Upper lobe of right lung (tissue), 1 donor: ENCODE data around the gene HEG1. TPM values are rescaled to one million over a fixed set of nuclear protein-coding genes. Genes with fewer than 3 reads are reported as not detected.

Experiments used
- ATAC-seq: fragments of 200-7000 bp; cut with Tn5 transposase; one replicate; pipeline ENCODE4 v1.9.1; 2020; ENCODE audit warnings: mild to moderate bottlenecking, moderate library complexity
- DNase-seq: peaks from one replicate; pipeline ENCODE4 v3.0.0-alpha.2; 2020
- H3K27ac ChIP-seq: fragments of 200-600 bp; one replicate; pipeline ENCODE4 v1.8.0; 2022
- H3K27me3 ChIP-seq: fragments of 200-600 bp; one replicate; pipeline ENCODE4 v1.8.0; 2022; ENCODE audit warnings: mild to moderate bottlenecking
- H3K36me3 ChIP-seq: fragments of 200-600 bp; one replicate; pipeline ENCODE4 v1.8.0; 2022
- H3K4me1 ChIP-seq: fragments of 200-600 bp; one replicate; pipeline ENCODE4 v1.8.0; 2022
- H3K4me3 ChIP-seq: fragments of 200-600 bp; one replicate; pipeline ENCODE4 v1.8.0; 2022; ENCODE audit warnings: mild to moderate bottlenecking
- H3K9me3 ChIP-seq: fragments of 200-600 bp; one replicate; pipeline ENCODE4 v1.8.0; 2022
- intact Hi-C: fragments of 100-400 bp; cut with DNase I; formaldehyde crosslinking; loops from one replicate; pipeline ENCODE4 v1.11.0; 2022
- long read RNA-seq: library from polyadenylated mRNA; unstranded; transcript quantifications from one replicate; pipeline ENCODE4 v2.0.0, GENCODE V29; 2021
- total RNA-seq: library from RNA; stranded (reverse); fragmentation: NEBNext Ultra II Directional; extraction: Animal tissue kit (Norgen Biotek cat#: 25700); gene quantifications from one replicate; pipeline ENCODE4 v1.2.1, GENCODE V29; 2021
- TF ChIP-seq, protein P1 (sequence below): fragments of 200-600 bp; IDR thresholded peaks from one replicate; pipeline ENCODE4 v1.8.0; 2022; ENCODE audit warnings: antibody characterized with exemption
- donor health status: DM: no; HTN: yes; CAD: no; lungs with severe emphysema.

The HEG1 gene, protein sequence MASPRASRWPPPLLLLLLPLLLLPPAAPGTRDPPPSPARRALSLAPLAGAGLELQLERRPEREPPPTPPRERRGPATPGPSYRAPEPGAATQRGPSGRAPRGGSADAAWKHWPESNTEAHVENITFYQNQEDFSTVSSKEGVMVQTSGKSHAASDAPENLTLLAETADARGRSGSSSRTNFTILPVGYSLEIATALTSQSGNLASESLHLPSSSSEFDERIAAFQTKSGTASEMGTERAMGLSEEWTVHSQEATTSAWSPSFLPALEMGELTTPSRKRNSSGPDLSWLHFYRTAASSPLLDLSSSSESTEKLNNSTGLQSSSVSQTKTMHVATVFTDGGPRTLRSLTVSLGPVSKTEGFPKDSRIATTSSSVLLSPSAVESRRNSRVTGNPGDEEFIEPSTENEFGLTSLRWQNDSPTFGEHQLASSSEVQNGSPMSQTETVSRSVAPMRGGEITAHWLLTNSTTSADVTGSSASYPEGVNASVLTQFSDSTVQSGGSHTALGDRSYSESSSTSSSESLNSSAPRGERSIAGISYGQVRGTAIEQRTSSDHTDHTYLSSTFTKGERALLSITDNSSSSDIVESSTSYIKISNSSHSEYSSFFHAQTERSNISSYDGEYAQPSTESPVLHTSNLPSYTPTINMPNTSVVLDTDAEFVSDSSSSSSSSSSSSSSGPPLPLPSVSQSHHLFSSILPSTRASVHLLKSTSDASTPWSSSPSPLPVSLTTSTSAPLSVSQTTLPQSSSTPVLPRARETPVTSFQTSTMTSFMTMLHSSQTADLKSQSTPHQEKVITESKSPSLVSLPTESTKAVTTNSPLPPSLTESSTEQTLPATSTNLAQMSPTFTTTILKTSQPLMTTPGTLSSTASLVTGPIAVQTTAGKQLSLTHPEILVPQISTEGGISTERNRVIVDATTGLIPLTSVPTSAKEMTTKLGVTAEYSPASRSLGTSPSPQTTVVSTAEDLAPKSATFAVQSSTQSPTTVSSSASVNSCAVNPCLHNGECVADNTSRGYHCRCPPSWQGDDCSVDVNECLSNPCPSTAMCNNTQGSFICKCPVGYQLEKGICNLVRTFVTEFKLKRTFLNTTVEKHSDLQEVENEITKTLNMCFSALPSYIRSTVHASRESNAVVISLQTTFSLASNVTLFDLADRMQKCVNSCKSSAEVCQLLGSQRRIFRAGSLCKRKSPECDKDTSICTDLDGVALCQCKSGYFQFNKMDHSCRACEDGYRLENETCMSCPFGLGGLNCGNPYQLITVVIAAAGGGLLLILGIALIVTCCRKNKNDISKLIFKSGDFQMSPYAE (N-terminal part only)
- total RNA-seq: 234 TPM
- long read RNA-seq, full-length matches to known transcripts: 2 of 147 reads
- long read RNA-seq, partial matches to known transcripts: 57 of 147 reads
- long read RNA-seq, other reads (novel, unspliced or antisense): 88 of 147 reads

DNA sequence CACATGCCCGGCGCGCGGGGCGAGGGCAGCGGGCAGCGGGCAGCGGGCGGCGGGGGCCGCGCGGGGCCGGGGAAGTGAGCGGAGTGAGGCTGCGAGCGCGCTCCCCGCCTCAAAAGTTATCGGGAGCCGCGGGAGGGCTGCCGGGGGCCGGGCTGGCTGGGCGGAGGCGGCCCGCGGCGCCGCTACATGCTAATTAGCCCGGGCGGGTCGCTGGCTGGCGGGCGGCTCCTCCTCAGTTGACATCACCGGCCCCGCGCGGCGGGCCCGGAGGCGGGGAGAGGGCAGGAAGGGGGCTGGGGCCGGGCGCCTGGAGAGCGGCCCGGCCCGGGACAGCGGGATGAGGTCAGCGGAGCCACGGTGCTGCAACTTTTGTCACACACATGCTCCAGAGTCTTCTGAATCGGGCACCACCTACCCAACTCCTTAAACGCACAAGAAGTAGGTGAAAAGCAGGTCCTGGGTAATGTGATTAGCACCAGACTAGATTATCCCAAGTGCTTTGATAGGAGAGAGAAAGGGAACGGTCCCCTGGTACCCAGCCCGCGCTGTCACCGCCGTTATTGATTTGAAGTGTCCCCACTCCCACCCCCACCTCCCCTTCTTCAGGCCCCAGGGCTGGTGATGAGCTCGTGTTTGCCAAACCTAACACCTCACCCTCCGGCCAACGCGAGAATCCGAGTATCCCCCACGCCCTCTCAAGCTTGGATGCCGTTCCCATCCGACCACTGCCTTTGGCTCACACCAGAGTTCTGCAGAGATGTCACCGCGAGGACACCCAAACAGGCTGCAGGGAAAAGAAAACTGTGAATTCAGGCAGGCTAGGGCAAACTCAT is at the start of gene HEG1:
TSS of gene HEG1 (minus strand) at position 85 of the 833 bp plus-strand sequence. CDS start 107 bp downstream, outside the sequence.
- TF ChIP-seq, protein P1, sequence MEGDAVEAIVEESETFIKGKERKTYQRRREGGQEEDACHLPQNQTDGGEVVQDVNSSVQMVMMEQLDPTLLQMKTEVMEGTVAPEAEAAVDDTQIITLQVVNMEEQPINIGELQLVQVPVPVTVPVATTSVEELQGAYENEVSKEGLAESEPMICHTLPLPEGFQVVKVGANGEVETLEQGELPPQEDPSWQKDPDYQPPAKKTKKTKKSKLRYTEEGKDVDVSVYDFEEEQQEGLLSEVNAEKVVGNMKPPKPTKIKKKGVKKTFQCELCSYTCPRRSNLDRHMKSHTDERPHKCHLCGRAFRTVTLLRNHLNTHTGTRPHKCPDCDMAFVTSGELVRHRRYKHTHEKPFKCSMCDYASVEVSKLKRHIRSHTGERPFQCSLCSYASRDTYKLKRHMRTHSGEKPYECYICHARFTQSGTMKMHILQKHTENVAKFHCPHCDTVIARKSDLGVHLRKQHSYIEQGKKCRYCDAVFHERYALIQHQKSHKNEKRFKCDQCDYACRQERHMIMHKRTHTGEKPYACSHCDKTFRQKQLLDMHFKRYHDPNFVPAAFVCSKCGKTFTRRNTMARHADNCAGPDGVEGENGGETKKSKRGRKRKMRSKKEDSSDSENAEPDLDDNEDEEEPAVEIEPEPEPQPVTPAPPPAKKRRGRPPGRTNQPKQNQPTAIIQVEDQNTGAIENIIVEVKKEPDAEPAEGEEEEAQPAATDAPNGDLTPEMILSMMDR: no peak
- intact Hi-C loops: loop anchor here (10.0 kb wide), 1 partner anchor 89 kb away; no protein-coding TSS in a partner anchor
- Histone ChIP-seq H3K9me3 (no peaks in the 10 kb centered on the region), H3K27me3 (no peaks in the 10 kb centered on the region), H3K4me3 (peak within 1 kb of the TSS; percentile 84), H3K27ac (peak within 1 kb of the TSS; percentile 89), H3K36me3 (no peaks in the 10 kb centered on the region), H3K4me1 (peaks cover 52% of the 10 kb centered on the region)
- DNase-seq: peak; percentile 93
- ATAC-seq: peak; percentile 94

DNA sequence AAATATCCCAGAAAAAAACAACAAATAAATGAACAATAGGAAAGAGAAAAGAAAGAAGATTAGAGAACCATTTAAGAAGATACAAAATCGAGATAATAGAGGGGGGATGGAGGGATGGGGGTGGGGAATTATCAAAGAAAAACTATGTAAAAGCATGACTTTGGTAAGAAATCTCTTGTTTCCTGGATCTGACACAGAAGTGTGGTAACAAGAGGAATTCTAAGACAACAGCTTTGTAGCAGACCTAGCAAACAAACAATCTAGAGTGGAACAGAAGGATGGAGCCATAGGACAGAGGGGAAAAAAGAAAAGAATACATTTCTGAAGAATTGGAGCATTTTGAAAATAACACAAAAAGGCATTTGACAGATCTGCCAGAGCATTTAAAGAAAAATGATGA is 49.3 kb upstream of the HEG1 start:
- Histone ChIP-seq H3K9me3 (no peaks in the 10 kb centered on the region), H3K27me3 (no peaks in the 10 kb centered on the region), H3K4me3 (no peak overlapping the region), H3K4me1 (no peaks in the 10 kb centered on the region), H3K36me3 (no peaks in the 10 kb centered on the region), H3K27ac (no peak overlapping the region)
- intact Hi-C loops: no loop called here
- DNase-seq (no peak), ATAC-seq (no peak)
- TF ChIP-seq, protein P1: no peak

DNA sequence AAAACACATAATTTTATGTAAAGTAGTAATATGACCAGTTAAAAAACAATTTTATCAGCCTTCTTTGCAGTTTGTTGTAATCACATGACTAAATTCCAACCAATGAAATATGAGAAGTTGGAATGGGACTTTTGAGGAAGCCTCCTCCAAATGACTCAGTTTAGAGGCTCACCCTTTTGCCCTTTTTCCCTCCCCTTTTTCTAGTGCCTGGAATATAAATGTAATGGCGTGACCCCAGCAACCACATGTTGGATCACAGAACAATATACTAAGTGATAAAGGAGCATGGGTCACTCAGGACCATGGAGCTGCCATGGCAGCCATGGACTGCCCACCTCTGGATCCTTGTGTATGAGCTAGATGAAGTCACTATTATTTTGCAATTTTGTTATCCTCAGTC is 48.8 kb upstream of the HEG1 start:
- ATAC-seq (no peak), DNase-seq (no peak)
- Histone ChIP-seq H3K4me1 (no peaks in the 10 kb centered on the region), H3K9me3 (no peaks in the 10 kb centered on the region), H3K27me3 (no peaks in the 10 kb centered on the region), H3K36me3 (no peaks in the 10 kb centered on the region), H3K4me3 (no peak overlapping the region), H3K27ac (no peak overlapping the region)
- intact Hi-C loops: no loop called here
- TF ChIP-seq, protein P1: no peak

DNA sequence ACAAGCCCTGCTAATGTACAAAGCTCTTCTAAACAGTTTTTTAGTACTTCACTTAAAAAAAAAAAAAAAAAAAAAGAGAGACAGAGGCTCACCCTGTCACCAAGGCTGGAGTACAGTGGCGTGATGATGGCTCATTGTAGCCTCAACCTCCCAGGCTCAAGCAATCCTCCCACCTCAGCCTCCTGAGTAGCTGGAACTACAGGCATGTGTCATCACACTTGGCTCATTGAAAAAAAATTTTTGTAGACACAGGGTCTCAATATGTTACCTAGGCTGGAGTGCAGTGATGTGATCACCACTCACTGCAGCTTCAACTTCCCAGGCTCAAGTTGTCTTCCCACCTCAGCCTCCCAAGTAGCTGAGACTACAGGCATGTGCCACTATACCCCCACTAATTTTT is 47.6 kb upstream of the HEG1 start:
- intact Hi-C loops: no loop called here
- ATAC-seq (no peak), DNase-seq (no peak)
- TF ChIP-seq, protein P1: no peak
- Histone ChIP-seq H3K36me3 (no peaks in the 10 kb centered on the region), H3K27me3 (no peaks in the 10 kb centered on the region), H3K4me3 (no peak overlapping the region), H3K27ac (no peak overlapping the region), H3K4me1 (no peaks in the 10 kb centered on the region), H3K9me3 (no peaks in the 10 kb centered on the region)
